ENCODE measurements around the gene ADARB1.

ADARB1 gene

DNA sequence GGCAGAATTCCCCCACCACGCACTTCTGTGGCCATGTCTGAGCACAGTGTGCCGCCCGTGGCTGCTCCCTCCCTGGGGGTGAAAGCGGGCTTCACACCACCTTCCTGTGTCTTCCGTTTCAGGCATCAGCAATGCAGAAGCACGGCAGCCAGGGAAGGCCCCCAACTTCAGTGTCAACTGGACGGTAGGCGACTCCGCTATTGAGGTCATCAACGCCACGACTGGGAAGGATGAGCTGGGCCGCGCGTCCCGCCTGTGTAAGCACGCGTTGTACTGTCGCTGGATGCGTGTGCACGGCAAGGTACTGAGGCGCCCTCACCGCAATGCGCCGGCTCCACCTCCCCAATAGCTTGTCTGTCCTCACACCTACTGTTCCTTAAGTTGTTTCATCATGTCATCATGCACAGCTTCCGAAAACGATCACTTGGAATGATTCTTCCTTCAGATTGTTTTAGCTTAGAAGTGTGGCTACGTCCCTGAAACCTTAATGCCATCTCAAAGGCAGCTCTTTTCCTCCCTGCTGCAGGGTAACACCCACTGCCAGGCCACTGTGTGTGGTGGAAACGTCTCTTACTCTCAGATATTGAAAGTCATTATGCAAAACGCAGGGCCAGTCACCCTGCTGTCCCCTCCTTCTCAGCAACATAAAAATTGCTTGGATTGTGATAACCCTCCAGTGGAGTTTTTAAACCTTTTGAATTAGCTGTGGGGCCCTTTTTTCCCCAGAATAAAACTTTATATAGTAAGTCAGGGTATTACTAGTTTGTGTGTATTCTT is 146.5 kb downstream of the ADARB1 start:
- H3K4me3 ChIP-seq (ENCODE audit: low read depth, low read length) = no peak overlapping the region

DNA sequence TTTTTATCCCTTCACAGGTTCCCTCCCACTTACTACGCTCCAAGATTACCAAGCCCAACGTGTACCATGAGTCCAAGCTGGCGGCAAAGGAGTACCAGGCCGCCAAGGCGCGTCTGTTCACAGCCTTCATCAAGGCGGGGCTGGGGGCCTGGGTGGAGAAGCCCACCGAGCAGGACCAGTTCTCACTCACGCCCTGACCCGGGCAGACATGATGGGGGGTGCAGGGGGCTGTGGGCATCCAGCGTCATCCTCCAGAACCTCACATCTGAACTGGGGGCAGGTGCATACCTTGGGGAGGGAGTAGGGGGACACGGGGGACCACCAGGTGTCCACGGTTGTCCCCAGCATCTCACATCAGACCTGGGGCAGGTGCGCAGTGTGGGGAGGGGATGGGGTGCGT is 147.6 kb downstream of the ADARB1 start:
- no peak overlapping the region for H3K4me3 ChIP-seq (ENCODE audit: low read depth, low read length)

DNA sequence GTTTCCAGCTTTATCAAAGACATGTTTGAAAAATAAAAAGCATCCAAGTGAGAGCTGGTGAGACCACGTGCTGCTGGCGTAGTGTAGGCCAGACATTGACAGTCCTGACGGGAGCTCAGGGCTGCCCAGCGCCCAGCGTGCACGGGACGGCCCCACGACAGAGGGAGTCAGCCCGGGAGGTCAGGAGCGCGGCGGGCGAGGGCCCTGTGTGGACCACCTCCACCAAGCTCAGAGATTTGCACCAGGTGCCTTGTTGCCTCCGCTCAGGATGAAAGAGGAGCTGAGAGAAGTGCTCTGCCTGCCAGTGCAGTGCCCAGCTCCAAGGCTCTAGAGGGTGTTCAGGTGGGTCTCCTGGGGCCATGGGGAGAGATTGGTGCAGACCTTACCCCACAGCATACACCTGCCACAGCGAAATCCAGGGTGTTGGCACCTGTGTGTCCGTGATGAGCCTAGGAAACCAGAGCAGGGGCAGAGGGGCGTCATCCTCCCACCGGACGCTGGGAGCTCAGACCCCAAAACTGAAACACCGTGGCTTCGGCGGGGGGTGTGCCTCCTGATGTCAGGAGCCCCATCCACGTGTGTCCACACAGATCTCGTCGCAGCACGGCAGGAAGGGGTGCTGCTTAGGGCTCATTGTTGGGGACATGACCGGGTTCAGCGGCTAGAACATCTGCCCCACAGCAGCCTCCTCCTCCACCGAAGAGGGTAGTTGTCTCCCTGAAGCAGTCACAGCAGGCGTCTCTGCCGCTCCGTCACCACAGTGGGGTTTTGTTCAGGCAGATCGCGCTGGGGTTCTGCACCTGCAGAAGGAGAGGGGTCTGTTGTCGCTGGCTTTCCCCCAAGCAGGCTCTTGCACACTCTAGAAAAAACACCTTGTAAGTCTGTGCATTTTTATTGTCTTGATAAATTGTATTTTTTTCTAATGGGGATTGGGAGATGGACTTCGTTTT is 149.1 kb downstream of the ADARB1 start:
- no peak overlapping the region for H3K4me3 ChIP-seq (ENCODE audit: low read depth, low read length)

DNA sequence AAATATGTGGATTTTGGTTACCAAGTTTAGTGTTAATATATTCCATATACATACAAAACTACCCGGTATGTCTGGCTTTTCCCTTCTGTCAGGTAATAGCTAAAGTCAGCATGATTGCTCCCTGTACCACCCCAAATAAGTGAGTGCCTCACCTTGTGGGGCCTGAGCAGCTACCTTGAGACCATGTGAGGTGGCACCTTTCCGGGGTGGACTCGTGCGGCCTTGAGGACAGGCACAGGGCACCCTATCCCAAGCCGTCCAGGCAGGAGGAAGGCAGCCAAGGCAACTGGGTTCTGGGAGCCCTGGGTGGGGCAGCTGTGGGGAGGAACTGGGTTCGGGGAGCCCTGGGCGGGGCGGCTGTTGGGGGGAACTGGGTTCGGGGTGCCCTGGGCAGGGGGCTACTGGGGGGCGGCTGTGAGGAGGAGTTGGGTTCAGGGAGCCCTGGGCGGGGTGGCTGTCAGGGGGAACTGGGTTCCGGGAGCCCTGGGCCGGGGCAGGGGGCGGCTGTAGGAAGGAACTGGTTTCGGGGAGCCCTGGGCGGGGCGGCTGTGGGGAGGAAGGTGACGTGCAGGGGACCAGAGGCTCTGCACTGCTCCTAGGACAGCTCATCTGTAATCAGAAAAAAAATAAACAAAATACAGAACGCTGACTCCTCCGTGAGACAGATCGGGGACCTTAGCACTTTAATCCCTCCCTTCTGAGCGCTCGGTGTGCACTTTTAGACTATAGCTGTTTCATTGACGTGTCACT is 150.0 kb downstream of the ADARB1 start:
- no peak overlapping the region for H3K4me3 ChIP-seq (ENCODE audit: low read depth, low read length)

DNA sequence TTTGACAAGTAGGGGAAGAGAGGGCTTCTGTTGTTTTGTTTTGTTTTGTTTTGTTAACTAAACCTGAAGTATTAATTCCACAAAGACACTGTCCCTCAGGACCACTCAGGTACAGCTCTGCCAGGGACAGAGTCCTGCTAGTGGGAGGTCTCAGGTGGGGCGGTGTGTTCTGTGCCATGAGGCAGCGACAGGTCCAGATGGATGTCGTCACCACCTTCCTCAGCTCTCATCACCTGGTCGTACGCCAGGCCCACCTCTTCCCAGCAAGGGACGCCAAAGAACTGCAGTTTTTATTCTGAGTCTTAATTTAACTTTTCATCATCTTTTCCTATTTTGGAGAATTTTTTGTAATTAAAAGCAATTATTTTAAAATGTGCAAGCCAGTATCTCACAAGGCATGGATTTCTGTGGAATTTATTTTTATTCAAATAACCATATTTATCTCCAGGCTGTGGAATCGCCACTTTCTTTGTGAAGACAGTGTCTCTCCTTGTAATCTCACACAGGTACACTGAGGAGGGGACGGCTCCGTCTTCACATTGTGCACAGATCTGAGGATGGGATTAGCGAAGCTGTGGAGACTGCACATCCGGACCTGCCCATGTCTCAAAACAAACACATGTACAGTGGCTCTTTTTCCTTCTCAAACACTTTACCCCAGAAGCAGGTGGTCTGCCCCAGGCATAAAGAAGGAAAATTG is 150.8 kb downstream of the ADARB1 start:
- no peak overlapping the region for H3K4me3 ChIP-seq (ENCODE audit: low read depth, low read length)

DNA sequence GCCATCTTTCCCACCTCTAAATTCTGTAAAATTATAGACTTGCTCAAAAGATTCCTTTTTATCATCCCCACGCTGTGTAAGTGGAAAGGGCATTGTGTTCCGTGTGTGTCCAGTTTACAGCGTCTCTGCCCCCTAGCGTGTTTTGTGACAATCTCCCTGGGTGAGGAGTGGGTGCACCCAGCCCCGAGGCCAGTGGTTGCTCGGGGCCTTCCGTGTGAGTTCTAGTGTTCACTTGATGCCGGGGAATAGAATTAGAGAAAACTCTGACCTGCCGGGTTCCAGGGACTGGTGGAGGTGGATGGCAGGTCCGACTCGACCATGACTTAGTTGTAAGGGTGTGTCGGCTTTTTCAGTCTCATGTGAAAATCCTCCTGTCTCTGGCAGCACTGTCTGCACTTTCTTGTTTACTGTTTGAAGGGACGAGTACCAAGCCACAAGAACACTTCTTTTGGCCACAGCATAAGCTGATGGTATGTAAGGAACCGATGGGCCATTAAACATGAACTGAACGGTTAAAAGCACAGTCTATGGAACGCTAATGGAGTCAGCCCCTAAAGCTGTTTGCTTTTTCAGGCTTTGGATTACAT is 151.5 kb downstream of the ADARB1 start:
- H3K4me3 ChIP-seq (ENCODE audit: low read depth, low read length) = no peak overlapping the region

DNA sequence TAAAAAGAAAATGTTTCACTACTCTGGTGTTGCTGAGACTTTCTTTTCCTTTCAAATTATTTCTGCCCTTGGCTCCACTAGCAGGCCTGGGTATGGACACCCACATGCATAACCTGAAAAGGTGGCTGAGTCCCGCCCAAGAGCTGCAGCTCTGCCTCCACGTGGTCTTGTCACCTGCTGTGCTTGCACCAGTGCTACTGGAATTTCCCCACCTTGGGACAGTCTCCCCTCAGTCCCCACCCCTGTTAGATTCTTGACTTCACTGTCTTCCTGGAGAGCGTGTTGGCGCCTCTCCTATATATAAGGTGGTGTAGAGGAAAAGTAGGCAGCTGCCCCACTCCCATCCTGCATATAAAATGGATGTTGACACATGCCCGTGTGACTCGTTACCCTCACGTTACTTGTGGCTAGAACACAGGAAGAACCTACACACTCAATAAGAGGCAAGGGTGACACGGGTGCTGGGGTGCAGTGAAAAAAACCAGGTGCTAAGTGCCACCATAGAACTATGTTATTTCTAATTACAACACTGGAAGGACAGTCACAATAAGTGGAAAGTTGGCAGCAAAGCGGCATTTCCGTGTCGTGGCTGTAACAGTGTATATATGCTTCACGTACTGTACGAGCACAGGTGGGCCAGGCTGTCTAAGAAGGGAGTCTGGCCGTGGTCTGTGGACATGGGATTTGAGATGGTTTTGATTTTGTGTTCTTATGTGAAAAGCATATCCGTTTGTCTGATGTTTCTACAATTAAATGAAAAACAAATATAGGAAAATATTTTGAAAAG is 152.4 kb downstream of the ADARB1 start:
- no peak overlapping the region for H3K4me3 ChIP-seq (ENCODE audit: low read depth, low read length)

DNA sequence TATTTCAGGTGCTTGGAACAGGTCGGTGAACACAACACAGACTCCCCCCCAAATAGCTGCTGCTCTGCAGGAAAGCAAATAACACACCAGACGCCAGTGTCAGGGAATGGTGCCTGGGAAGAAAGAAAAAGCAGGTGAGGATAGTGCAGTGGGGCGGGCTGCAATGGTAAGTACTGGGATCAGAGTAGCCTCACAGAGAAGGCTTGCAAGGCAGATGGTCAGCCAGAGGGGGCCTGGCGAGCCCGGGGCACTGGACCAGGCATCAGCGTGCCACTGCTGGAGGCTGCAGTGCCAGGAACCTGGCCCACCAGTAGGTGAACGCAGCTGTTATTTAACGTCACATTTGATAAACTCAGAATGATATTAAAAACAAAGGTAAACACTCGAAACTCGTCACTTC is 153.4 kb downstream of the ADARB1 start:
- H3K4me3 ChIP-seq (ENCODE audit: low read depth, low read length) = no peak overlapping the region

DNA sequence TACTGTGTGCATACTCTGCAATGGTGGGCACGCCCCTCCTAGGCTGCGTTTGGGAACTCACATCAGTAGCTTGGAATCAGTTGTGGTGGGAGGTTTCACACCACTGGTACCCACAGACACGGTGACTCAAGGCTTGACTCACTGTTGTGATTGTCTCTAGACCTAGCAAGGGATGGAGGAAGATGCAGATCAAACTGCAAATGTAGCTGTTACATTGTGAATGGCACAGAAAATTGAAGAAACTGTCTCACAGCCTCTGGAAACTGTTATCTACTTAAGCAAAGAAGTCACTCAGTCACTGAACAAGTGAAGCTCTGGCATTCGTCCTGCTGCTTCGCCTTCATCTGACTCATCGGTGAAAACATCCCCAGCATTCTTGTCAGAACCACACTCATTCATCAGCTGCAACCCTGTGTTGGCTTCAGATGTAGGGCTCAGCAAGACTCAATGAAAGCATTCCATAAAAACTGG is 153.8 kb downstream of the ADARB1 start:
- H3K4me3 ChIP-seq (ENCODE audit: low read depth, low read length) = no peak overlapping the region

DNA sequence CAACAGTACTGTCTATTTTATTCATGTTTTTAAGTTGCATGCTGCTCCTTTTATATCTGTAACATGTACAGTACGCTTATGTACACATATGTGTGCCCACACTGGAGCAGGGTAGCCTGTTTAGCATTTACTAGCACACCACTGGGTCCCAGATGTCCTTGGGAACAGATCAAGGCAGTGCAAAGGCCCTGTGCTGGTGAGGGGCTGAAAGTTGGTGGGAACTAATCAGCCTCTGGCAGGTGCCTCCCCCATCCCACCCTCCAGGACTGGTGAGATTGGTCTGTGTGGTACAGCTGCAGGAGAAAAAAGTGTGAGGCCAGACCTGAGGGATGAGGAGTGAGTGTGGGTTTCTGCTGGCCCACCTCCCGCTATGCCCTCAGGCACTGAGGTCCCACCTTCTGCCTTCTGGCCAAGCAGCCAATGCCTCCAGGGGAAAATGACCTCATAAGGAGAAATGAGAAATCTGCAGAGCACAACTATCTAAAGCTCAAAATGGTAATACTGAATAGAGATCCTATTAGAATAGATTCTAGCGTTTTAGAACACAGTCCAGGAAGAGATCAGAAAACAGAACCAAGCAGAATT is 154.4 kb downstream of the ADARB1 start:
- no peak overlapping the region for H3K4me3 ChIP-seq (ENCODE audit: low read depth, low read length)

DNA sequence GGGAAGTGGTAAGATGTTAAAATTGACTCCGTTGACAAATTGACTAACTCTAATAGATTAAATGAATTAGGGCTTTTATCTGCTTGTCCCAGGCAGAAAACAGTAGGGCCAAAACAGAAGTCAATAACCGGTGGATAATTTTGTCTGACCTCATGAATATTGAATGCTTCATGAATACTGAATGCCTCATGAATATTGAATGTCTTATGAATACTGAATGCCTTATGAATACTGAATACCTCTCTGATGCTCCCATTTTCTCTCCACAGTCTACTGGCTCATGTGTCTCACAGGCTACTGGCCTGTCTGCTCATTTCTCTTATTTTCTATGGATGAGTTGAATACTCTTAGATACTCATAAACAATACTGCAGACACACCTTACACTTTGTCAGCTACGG is 157.3 kb downstream of the ADARB1 start:
- no peak overlapping the region for H3K4me3 ChIP-seq (ENCODE audit: low read depth, low read length)

DNA sequence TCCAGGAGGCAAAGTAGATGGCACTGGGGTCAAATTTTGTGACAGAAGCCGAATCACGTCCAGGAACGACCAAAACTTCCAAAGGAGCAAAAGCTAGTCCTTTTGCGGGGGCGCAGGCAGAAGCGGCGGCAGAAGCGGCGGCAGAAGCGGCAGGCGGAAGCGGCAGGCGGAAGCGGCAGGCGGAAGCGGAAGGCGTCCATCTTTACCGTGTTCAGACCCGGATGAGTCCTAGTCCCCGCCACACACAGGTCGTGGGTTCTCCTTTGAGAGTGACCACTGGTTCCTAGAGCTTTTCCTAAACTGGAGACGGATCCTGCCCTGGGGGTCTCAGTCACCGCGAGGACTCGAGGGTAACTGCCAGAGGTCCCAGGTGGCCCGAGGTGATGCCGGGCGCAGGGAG is 159.7 kb downstream of the ADARB1 start:
- H3K4me3 ChIP-seq (ENCODE audit: low read depth, low read length) = no peak overlapping the region

DNA sequence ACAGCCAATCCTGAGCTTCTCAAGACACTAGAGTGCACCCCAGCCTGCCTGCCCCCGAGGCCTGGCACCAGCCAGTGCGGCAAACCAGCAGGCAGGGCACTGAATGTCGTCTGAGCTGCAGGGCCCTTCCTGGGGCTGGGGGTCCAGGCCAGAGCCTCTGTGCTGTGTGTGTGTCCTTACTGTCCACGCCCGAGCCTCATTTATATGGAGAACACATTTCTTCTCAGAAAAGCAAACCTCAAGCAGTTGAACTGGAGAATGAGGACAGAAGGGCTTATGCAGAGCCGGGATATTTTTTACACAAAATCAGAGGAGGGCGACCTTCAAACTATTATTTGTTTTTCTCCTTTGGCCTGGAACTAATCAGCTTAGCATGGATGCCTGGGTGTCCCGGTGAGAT is 160.6 kb downstream of the ADARB1 start:
- H3K4me3 ChIP-seq (ENCODE audit: low read depth, low read length) = no peak overlapping the region

DNA sequence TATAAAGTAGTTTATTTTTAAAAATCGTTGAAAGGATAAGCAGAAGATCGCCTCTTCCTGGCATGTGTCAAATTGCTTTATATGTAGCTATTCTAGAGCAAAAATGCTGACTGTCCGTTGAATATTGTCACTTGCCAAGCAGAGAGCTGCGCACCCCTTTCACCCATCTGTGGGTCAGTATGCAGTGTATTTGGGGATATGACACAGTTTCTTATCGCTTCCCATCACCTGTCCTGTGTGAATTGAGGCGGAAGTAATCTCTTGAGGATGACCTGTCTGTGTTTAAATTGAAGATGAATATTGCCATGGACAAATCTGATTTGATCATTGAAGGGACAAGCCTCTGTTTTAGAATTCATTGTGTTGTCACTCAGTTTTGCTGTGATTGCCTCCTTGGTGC is 161.1 kb downstream of the ADARB1 start:
- H3K4me3 ChIP-seq (ENCODE audit: low read depth, low read length) = no peak overlapping the region

DNA sequence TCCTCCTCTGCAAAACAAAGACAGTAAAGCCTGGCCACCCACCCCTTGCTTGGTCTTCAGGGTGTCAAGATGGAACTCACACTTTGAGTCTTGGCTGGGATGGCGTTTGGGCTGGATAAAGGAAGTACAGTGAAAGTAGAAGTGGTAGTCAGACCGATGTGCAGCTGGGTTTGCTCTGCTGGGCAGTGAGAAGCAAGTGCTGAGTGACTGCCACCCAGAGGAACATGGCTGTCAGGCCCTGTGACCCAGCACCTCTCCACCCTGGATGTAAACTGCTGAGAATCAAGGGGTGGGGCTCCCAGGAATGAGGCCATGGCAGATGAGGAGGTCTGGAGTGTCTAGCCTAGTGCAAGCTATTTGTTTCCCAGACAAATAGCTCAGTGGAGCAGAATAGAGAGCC is 162.1 kb downstream of the ADARB1 start:
- no peak overlapping the region for H3K4me3 ChIP-seq (ENCODE audit: low read depth, low read length)

DNA sequence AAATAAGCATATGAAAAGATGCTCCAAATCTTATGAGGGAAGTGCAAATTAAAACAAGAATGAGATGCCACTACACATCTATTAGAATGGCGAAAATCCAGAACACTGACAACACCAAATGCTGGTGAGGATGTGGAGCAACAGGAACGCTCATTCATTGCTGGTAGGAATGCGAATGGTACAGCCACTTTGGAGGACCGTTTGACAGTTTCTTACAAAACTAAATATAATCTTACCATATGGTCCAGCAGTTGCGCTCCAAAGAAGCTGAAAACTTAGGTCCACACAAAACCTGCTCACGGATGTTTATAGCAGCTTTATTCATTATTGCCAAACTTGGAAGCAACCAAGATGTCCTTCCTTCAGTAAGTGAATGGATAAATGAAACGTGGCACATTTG is 163.0 kb downstream of the ADARB1 start:
- no peak overlapping the region for H3K4me3 ChIP-seq (ENCODE audit: low read depth, low read length)

DNA sequence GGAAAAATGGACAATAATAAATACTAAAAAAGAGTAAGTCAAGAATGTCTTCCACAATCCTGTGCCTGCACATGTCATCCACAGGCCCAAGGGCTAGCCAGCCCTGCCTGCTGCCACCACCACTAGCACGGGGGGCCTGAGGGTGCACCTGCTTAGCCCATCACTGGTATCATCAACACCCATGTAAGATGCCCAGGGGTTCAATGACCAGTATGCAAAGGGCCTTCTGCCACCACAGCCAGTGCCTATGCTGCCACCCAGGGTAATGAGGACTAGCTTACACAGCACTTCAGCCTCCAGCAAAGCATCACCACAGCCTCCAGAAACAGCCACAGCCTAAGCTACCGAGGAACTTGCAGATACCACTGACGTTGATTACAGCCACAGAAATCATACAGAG is 167.0 kb downstream of the ADARB1 start:
- no peak overlapping the region for H3K4me3 ChIP-seq (ENCODE audit: low read depth, low read length)

DNA sequence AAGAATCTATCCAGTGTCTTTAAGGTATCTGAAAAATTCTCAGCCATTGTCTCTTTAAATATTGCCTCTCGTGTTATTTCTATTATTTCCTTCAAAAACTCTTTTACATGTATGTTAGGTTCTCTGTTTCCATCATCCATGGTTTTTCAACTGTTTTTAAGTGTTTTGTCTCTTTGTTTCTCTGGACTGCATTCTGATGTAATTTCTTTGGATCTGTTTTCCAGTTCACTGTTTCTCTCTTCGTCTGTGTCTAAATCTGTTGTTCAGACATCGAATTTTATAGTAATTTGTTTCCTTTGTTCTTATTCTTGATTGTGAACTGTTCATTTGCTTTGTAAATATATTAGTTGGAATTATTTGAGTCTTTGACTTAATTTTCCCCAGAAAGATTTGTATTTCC is 169.2 kb downstream of the ADARB1 start:
- H3K4me3 ChIP-seq (ENCODE audit: low read depth, low read length) = no peak overlapping the region

DNA sequence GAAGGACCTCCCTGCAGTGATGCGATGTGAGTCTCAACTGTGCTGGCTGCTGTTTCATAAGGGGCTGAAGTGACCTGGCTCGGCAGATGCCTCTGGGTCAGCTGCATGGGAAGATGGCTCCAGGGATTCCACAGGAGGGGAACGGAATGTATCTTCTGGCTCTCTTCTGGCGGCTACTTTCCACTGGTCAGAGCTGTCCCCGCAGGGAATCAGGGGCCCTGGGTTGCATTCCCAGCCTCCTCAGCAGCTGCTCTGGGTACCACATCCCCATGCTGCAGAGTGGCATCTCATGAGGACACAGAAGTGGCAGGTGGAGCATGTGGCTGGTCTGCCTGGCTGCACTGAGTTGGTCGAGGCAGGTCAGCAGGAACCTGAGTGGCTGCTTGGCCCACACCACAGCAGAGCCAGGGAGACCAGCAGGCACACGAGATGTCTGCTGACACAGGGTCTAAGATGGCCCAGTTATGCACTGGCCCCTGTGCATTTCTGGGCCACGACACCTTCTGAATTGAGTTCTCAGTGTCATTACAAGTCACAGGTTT is 170.5 kb downstream of the ADARB1 start:
- H3K4me3 ChIP-seq (ENCODE audit: low read depth, low read length) = no peak overlapping the region
